ENCODE results near the gene LPO.

Gene LPO

GRCh38 chr17:58264407-58265103 lies 26.2 kb downstream of the LPO start:
- no peak for DNase-seq
- peaks cover 53% of the 10 kb centered on the region for H3K27me3 ChIP-seq (ENCODE audit: insufficient read depth, low read length, poor library complexity)

DNA sequence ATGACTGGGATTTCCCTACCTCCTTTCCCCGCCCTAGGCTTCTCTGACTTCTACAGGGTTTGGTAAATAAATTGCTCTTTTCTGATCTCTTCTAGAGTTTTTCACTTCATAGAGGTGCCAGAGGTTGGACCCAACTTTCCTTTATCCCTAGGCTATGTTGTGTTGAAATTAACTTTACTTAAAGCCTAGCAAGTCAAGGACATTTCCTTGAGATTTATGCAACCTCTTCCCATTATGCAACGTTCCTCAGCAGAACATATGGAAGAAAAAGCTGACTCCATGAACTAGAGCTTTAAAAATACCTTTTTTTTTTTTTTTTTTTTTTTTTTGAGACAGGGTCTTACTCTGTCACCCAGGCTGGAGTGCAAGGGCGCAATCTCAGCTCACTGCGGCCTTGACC lies 26.9 kb downstream of the LPO start:
- Histone ChIP-seq H3K4me3 (ENCODE audit: low read depth in 1 of 2, low read length in 2 of 2) (no peak overlapping the region), H3K79me2 (ENCODE audit: insufficient read depth, low read length) (no peaks in the 10 kb centered on the region), H3K27ac (ENCODE audit: low read length) (no peak overlapping the region), H3K4me1 (ENCODE audit: insufficient read depth, low read length) (no peaks in the 10 kb centered on the region), H2AFZ (ENCODE audit: low read depth, low read length) (no peak overlapping the region), H4K20me1 (ENCODE audit: insufficient read depth, low read length) (no peaks in the 10 kb centered on the region), H3K4me2 (ENCODE audit: insufficient read depth, low read length) (no peak overlapping the region), H3K9me3 (ENCODE audit: insufficient read depth, low read length, severe bottlenecking) (no peaks in the 10 kb centered on the region), H3K36me3 (ENCODE audit: insufficient read depth, low read length) (no peaks in the 10 kb centered on the region), H3K27me3 (ENCODE audit: insufficient read depth, low read length, poor library complexity) (peaks cover 50% of the 10 kb centered on the region), H3K9ac (ENCODE audit: low read depth, low read length) (no peak overlapping the region)
- TF ChIP-seq CTCF (IDR thresholded peaks at IDR 0.05; ENCODE audit: borderline replicate concordance, extremely low read depth, low read length, poor library complexity, severe bottlenecking) (no peak), EZH2 (IDR thresholded peaks at IDR 0.05; ENCODE audit: borderline replicate concordance, low read depth, low read length, severe bottlenecking) (no peak)
- DNase-seq (no peak), ATAC-seq (ENCODE audit: insufficient read depth, low read depth) (no peak)

More at GRCh38 chr17:58264407-58265103, 26.2 kb downstream of the LPO start:
- no peak overlapping the region for H3K9ac ChIP-seq (ENCODE audit: low read depth, low read length)
- no peak for TF ChIP-seq CTCF (IDR thresholded peaks at IDR 0.05; ENCODE audit: borderline replicate concordance, extremely low read depth, low read length, poor library complexity, severe bottlenecking)
- TF ChIP-seq EZH2 (IDR thresholded peaks at IDR 0.05; ENCODE audit: borderline replicate concordance, low read depth, low read length, severe bottlenecking): no peak
- no peak overlapping the region for H3K4me2 ChIP-seq (ENCODE audit: insufficient read depth, low read length)
- no peaks in the 10 kb centered on the region for H3K36me3 ChIP-seq (ENCODE audit: insufficient read depth, low read length)
- H3K79me2 ChIP-seq (ENCODE audit: insufficient read depth, low read length): no peaks in the 10 kb centered on the region
- no peaks in the 10 kb centered on the region for H3K9me3 ChIP-seq (ENCODE audit: insufficient read depth, low read length, severe bottlenecking)
- H2AFZ ChIP-seq (ENCODE audit: low read depth, low read length): no peak overlapping the region
- no peak overlapping the region for H3K4me3 ChIP-seq (ENCODE audit: low read depth in 1 of 2, low read length in 2 of 2)
- no peak overlapping the region for H3K27ac ChIP-seq (ENCODE audit: low read length)
- no peak for ATAC-seq (ENCODE audit: insufficient read depth, low read depth)
- H3K4me1 ChIP-seq (ENCODE audit: insufficient read depth, low read length): no peaks in the 10 kb centered on the region
- no peaks in the 10 kb centered on the region for H4K20me1 ChIP-seq (ENCODE audit: insufficient read depth, low read length)

DNA sequence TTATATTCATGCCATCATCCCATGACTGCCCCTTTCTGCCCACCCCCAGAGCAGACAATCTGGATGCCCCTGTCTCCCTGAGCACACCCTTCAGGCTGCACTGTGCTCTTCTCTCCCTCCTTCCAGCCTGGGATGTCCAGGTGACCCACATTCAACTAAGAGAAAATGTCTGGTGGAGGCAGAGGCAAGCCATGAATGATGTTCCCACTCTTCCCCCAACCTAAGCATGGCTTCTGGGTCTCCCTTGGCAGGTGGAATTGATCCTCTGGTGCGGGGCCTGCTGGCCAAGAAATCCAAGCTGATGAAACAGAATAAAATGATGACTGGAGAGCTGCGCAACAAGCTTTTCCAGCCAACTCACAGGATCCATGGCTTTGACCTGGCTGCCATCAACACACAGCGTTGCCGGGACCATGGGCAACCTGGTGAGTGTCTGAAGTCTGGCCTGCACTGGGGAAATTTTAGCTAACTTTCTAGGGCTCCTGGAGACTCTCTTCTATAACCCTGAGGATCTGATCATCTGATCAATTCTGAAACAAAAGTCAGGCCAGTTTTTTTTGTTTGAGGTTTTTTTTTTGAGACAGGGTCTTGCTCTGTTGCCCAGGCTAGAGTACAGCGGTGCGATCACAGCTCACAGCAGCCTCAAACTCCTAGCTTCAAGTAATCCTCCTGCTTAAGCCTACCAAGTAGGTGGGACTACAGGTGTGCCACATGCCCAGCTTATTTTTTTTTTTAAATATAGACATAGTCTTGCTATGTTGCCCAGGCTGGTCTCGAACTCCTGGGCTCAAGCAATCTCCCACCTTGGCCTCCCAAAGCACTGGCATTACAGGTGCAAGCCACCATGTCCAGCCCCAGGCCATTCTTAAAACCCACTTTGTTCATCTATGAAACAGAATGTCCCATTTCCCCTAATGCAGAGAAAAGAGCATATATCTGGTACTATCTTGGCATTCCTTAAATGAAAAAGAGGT lies 27.8 kb downstream of the LPO start:
- Histone ChIP-seq H3K79me2 (ENCODE audit: insufficient read depth, low read length) (no peaks in the 10 kb centered on the region), H3K27ac (ENCODE audit: low read length) (no peak overlapping the region), H3K36me3 (ENCODE audit: insufficient read depth, low read length) (no peaks in the 10 kb centered on the region), H3K4me3 (ENCODE audit: low read depth in 1 of 2, low read length in 2 of 2) (no peak overlapping the region), H2AFZ (ENCODE audit: low read depth, low read length) (no peak overlapping the region), H3K4me2 (ENCODE audit: insufficient read depth, low read length) (no peak overlapping the region), H3K4me1 (ENCODE audit: insufficient read depth, low read length) (no peaks in the 10 kb centered on the region), H3K9me3 (ENCODE audit: insufficient read depth, low read length, severe bottlenecking) (no peaks in the 10 kb centered on the region), H3K27me3 (ENCODE audit: insufficient read depth, low read length, poor library complexity) (peaks cover 50% of the 10 kb centered on the region), H3K9ac (ENCODE audit: low read depth, low read length) (no peak overlapping the region), H4K20me1 (ENCODE audit: insufficient read depth, low read length) (no peaks in the 10 kb centered on the region)
- TF ChIP-seq EZH2 (IDR thresholded peaks at IDR 0.05; ENCODE audit: borderline replicate concordance, low read depth, low read length, severe bottlenecking): no peak
- no peak for TF ChIP-seq CTCF (IDR thresholded peaks at IDR 0.05; ENCODE audit: borderline replicate concordance, extremely low read depth, low read length, poor library complexity, severe bottlenecking)
- ATAC-seq (ENCODE audit: insufficient read depth, low read depth) (no peak), DNase-seq (no peak)
